Neural cell (in vitro differentiated cells): ENCODE measurements around the gene DRAM1. TPM values are rescaled to one million over a fixed set of nuclear protein-coding genes. Genes with fewer than 3 reads are reported as not detected.

Experiments used
- H2AFZ ChIP-seq: fragments of 200-600, 300-800 bp; sonication (generic), shearing (Covaris generic); 2 replicates; pipeline ENCODE4 v1.6.0; 2014; ENCODE audit warnings: low read depth, mild to moderate bottlenecking, antibody characterized with exemption, low read length, moderate library complexity
- H3F3A ChIP-seq: fragments of 200-600 bp; shearing (Covaris generic); 2 replicates; pipeline ENCODE4 v1.6.1; 2016; ENCODE audit warnings: mild to moderate bottlenecking, moderate library complexity, mixed read lengths, antibody characterized with exemption, low read length; ENCODE audit not compliant: insufficient read depth, poor library complexity, severe bottlenecking
- H3K27ac ChIP-seq: fragments of 200-600, 300-800 bp; sonication (generic), shearing (Covaris generic); 2 replicates; pipeline ENCODE4 v1.5.1; 2014; ENCODE audit warnings: mild to moderate bottlenecking, low read length, moderate library complexity
- H3K27me3 ChIP-seq: fragments of 300-800, 200-600 bp; sonication (generic), shearing (Covaris generic); 2 replicates; pipeline ENCODE4 v1.6.0; 2014; ENCODE audit warnings: mild to moderate bottlenecking, low read depth, low read length, moderate library complexity; ENCODE audit not compliant: insufficient read depth
- H3K36me3 ChIP-seq: fragments of 300-800, 200-600 bp; sonication (generic), shearing (Covaris generic); 2 replicates; pipeline ENCODE4 v1.5.1; 2014; ENCODE audit warnings: mild to moderate bottlenecking, antibody characterized with exemption, low read length, moderate library complexity; ENCODE audit not compliant: insufficient read depth
- H3K4me2 ChIP-seq: fragments of 300-800, 200-600 bp; sonication (generic), shearing (Covaris generic); 2 replicates; pipeline ENCODE4 v1.6.0; 2014; ENCODE audit warnings: mild to moderate bottlenecking, low read length
- H3K4me3 ChIP-seq: fragments of 300-800, 200-600 bp; sonication (generic), shearing (Covaris generic); 2 replicates; pipeline ENCODE4 v1.5.1; 2014; ENCODE audit warnings: mild to moderate bottlenecking, low read length, moderate library complexity
- H3K79me2 ChIP-seq: fragments of 200-600 bp; shearing (Covaris generic); replicated peaks from 2 replicates; pipeline ENCODE4 v1.6.0; 2014; ENCODE audit warnings: mild to moderate bottlenecking, low read length, moderate library complexity; ENCODE audit not compliant: insufficient read depth
- H3K9ac ChIP-seq: fragments of 300-800, 200-600 bp; sonication (generic), shearing (Covaris generic); 2 replicates; pipeline ENCODE4 v1.6.1; 2016; ENCODE audit warnings: mild to moderate bottlenecking, low read length, mixed read lengths
- H3K9me2 ChIP-seq: fragments of 200-600 bp; shearing (Covaris generic); 2 replicates; pipeline ENCODE4 v1.6.1; 2016; ENCODE audit warnings: mild to moderate bottlenecking, low read length, mixed read lengths; ENCODE audit not compliant: insufficient read depth
- H3K9me3 ChIP-seq: fragments of 200-600, 300-800 bp; sonication (generic), shearing (Covaris generic); 2 replicates; pipeline ENCODE4 v1.6.1; 2016; ENCODE audit warnings: mild to moderate bottlenecking, mixed run types, low read length, moderate library complexity, mixed read lengths
- H4K20me1 ChIP-seq: fragments of 200-600 bp; shearing (Covaris generic); 2 replicates; pipeline ENCODE4 v1.6.1; 2016; ENCODE audit warnings: mild to moderate bottlenecking, mixed run types; ENCODE audit not compliant: insufficient read depth
- EP300 ChIP-seq: fragments of 450-650 bp; conservative IDR thresholded peaks from 2 replicates; pipeline ENCODE4 v1.6.1; 2014; ENCODE audit warnings: antibody characterized with exemption, mild to moderate bottlenecking, moderate library complexity; ENCODE audit not compliant: poor library complexity, severe bottlenecking
- EZH2 ChIP-seq: fragments of 200-600, 300-800 bp; shearing (Covaris generic), sonication (generic); IDR thresholded peaks from 2 replicates; pipeline ENCODE4 v1.6.1; 2014; ENCODE audit warnings: antibody characterized with exemption, low read length, borderline replicate concordance, mild to moderate bottlenecking; ENCODE audit not compliant: insufficient read depth, poor library complexity, severe bottlenecking
- MXI1 ChIP-seq: fragments of 450-650 bp; conservative IDR thresholded peaks from 2 replicates; pipeline ENCODE4 v1.6.1; 2014; ENCODE audit warnings: antibody characterized with exemption, mild to moderate bottlenecking; ENCODE audit not compliant: poor library complexity, severe bottlenecking
- POLR2AphosphoS5 ChIP-seq: IDR thresholded peaks from 2 replicates; pipeline ENCODE4 v1.6.1; 2012
- RAD21 ChIP-seq: fragments of 450-650 bp; conservative IDR thresholded peaks from 2 replicates; pipeline ENCODE4 v1.6.1; 2014; ENCODE audit warnings: antibody characterized with exemption, mild to moderate bottlenecking, moderate library complexity
- SMC3 ChIP-seq: fragments of 450-650 bp; conservative IDR thresholded peaks from 2 replicates; pipeline ENCODE4 v1.6.1; 2014; ENCODE audit warnings: antibody characterized with exemption, mild to moderate bottlenecking, moderate library complexity; ENCODE audit not compliant: poor library complexity
- TAF1 ChIP-seq: IDR thresholded peaks from 2 replicates; pipeline ENCODE4 v1.6.1; 2012; ENCODE audit warnings: low read depth
- polyA plus RNA-seq: library from polyadenylated mRNA; depleted of rRNA; stranded (reverse); fragments of >200 nt; gene quantifications from 2 replicates; pipeline ENCODE4 v1.2.3, GENCODE V29; 2014
- TF ChIP-seq, protein P1 (sequence below): fragments of 450-650 bp; IDR thresholded peaks from 2 replicates; pipeline ENCODE4 v1.5.1; 2014; ENCODE audit warnings: antibody characterized with exemption, mild to moderate bottlenecking, moderate library complexity; ENCODE audit not compliant: poor library complexity, severe bottlenecking
- TF ChIP-seq, protein P2 (sequence below): IDR thresholded peaks from 2 replicates; pipeline ENCODE4 v1.6.1; 2012; ENCODE audit warnings: borderline replicate concordance

The DRAM1 gene
- polyA plus RNA-seq, 1 donor from 2014 or later, result 0.17 TPM

DNA sequence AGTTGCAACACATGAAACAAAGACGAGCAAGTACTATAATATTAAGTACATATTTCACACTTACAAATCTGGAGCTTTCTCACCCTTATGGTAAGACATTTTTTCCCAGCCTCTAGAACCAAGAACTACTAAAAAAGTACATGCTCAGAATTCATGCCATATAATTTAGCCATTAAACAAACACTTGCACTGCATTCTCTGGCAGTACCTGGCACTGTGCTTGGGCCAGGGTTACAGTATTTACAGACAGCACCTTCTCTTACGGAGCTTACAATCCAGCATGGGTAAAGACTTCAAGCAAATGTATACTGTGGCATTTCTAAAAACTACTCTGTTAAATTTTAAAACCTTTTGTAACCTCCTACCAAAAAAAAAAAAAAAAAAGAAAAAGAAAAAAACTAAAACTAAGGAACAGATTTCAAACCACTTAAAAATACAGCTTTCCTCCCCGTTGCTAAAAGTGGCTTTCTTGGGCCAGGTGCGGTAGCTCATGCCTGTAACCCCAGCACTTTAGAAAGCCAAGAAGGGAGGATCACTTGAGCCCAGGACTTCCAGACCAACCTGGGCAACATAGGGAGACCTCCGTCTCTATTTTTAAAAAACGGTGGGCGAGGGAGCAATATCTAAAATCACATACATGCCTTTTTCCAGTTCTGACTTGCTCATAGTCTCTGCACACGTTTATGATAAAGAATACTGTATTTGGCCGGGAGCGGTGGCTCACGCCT, 47.6 kb upstream of the DRAM1 start:
- H3K9me2 ChIP-seq, result no peaks in the 10 kb centered on the region
- H3K27me3 ChIP-seq, result no peaks in the 10 kb centered on the region
- H3K9me3 ChIP-seq, result no peaks in the 10 kb centered on the region
- H3F3A ChIP-seq, result no peaks in the 10 kb centered on the region
- H3K4me2 ChIP-seq, result peak overlapping the region; percentile 84
- peak overlapping the region; percentile 42 for H3K27ac ChIP-seq
- H3K9ac ChIP-seq, result peak overlapping the region; percentile 77
- H3K4me3 ChIP-seq, result peak overlapping the region; percentile 92
- no peaks in the 10 kb centered on the region for H3K36me3 ChIP-seq
- H2AFZ ChIP-seq, result peak overlapping the region; percentile 45
- H3K79me2 ChIP-seq, result peaks cover 12% of the 10 kb centered on the region
- no peak for TF ChIP-seq RAD21
- TF ChIP-seq TAF1, result no peak
- TF ChIP-seq, protein P1, sequence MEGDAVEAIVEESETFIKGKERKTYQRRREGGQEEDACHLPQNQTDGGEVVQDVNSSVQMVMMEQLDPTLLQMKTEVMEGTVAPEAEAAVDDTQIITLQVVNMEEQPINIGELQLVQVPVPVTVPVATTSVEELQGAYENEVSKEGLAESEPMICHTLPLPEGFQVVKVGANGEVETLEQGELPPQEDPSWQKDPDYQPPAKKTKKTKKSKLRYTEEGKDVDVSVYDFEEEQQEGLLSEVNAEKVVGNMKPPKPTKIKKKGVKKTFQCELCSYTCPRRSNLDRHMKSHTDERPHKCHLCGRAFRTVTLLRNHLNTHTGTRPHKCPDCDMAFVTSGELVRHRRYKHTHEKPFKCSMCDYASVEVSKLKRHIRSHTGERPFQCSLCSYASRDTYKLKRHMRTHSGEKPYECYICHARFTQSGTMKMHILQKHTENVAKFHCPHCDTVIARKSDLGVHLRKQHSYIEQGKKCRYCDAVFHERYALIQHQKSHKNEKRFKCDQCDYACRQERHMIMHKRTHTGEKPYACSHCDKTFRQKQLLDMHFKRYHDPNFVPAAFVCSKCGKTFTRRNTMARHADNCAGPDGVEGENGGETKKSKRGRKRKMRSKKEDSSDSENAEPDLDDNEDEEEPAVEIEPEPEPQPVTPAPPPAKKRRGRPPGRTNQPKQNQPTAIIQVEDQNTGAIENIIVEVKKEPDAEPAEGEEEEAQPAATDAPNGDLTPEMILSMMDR, result no peak
- no peak for TF ChIP-seq EZH2
- no peak for TF ChIP-seq MXI1
- no peak for TF ChIP-seq SMC3
- TF ChIP-seq, protein P2, sequence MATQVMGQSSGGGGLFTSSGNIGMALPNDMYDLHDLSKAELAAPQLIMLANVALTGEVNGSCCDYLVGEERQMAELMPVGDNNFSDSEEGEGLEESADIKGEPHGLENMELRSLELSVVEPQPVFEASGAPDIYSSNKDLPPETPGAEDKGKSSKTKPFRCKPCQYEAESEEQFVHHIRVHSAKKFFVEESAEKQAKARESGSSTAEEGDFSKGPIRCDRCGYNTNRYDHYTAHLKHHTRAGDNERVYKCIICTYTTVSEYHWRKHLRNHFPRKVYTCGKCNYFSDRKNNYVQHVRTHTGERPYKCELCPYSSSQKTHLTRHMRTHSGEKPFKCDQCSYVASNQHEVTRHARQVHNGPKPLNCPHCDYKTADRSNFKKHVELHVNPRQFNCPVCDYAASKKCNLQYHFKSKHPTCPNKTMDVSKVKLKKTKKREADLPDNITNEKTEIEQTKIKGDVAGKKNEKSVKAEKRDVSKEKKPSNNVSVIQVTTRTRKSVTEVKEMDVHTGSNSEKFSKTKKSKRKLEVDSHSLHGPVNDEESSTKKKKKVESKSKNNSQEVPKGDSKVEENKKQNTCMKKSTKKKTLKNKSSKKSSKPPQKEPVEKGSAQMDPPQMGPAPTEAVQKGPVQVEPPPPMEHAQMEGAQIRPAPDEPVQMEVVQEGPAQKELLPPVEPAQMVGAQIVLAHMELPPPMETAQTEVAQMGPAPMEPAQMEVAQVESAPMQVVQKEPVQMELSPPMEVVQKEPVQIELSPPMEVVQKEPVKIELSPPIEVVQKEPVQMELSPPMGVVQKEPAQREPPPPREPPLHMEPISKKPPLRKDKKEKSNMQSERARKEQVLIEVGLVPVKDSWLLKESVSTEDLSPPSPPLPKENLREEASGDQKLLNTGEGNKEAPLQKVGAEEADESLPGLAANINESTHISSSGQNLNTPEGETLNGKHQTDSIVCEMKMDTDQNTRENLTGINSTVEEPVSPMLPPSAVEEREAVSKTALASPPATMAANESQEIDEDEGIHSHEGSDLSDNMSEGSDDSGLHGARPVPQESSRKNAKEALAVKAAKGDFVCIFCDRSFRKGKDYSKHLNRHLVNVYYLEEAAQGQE, result no peak
- no peak for TF ChIP-seq EP300
- no peak for TF ChIP-seq POLR2AphosphoS5
- H4K20me1 ChIP-seq, result no peaks in the 10 kb centered on the region

DNA sequence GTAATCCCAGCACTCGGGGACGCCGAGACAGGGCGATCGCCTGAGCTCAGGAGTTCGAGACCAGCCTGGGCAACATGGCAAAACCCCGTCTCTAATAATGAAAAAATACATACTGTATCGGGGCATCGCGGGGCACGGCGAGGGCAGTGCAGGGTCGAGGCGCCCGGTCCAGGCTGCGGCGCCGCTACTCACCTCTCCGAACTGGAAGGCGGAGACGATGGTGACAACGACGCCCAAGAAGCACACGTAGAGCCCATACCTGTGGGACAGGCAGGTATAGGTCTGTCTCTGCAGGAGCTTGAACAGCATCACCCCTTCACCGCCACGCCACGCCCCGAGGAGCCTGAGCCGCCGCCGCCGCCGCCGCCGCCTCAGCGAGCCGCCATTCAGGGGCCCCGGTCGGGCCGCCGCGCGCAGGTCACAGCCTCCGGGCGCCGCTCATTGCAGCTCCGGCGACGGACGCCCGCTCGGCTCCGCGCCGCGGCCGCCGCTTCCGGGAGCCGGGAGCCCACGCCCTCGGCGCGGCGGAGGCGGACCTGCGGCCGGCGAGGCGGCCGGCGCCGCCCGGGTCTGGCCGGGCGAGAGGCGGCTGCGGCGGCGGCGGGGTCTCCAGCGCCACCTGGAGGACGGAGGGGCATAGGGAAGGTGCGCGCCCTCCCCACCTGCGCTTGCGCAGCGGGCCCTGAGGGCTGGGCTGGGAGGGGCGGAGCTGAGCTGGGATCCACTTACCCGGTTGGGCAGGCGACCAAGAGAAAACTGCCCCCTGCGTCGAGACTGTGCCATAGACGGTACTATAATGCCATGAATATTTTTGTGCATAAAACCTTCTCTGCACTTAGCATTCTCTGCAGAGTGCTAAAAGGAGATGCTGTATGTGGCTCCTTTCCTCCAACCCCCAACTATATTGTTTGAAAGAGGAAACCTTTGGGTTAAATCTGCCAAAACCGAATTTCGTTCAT, 46.7 kb upstream of the DRAM1 start, which contains the start of gene GNPTAB:
GNPTAB (minus strand) TSS at position 593 of the 959 bp plus-strand sequence; CDS start at position 309, 284 bp downstream.
- H4K20me1 ChIP-seq, result no peaks in the 10 kb centered on the region
- H3F3A ChIP-seq, result no peaks in the 10 kb centered on the region
- TF ChIP-seq, protein P2, result no peak
- TF ChIP-seq TAF1 (peak; percentile 58), RAD21 (peak; percentile 61), SMC3 (peak; percentile 74), EP300 (no peak), MXI1 (peak; percentile 5), POLR2AphosphoS5 (peak; percentile 51), EZH2 (no peak)
- TF ChIP-seq, protein P1, result peak; percentile 94
- H3K27ac ChIP-seq, result peak within 1 kb of the TSS; percentile 42
- peak within 1 kb of the TSS; percentile 47 for H2AFZ ChIP-seq
- no peaks in the 10 kb centered on the region for H3K27me3 ChIP-seq
- no peaks in the 10 kb centered on the region for H3K9me3 ChIP-seq
- no peaks in the 10 kb centered on the region for H3K36me3 ChIP-seq
- H3K4me3 ChIP-seq, result peak within 1 kb of the TSS; percentile 92
- H3K9ac ChIP-seq, result peak within 1 kb of the TSS; percentile 77
- no peaks in the 10 kb centered on the region for H3K9me2 ChIP-seq
- peak within 1 kb of the TSS; percentile 84 for H3K4me2 ChIP-seq
- peaks cover 12% of the 10 kb centered on the region for H3K79me2 ChIP-seq
